SK-N-SH (cell line): ENCODE measurements around the gene NBEA. TPM values are rescaled to one million over a fixed set of nuclear protein-coding genes. Genes with fewer than 3 reads are reported as not detected.

Experiments used
- CTCF ChIA-PET: fragments of 300-600, 350-600 bp; formaldehyde crosslinking; extraction: SDS; loops from one replicate; lab custom pipeline; 2021; lab: Yijun Ruan, JAX
- POLR2A ChIA-PET: fragments of 350-600 bp; sonication (Branson Sonifier 250); formaldehyde crosslinking; extraction: SDS; loops from one replicate; lab custom pipeline; 2020; ENCODE audit warnings: antibody characterized with exemption, inconsistent platforms; lab: Yijun Ruan, JAX
- DNase-seq: peaks from one replicate; pipeline ENCODE4 v3.0.0; 2012
- H2AFZ ChIP-seq: fragments of 200-600 bp; sonication (generic); 2 replicates; pipeline ENCODE4 v1.8.1; 2016; ENCODE audit warnings: antibody characterized with exemption, mild to moderate bottlenecking, low read depth
- H3F3A ChIP-seq: fragments of 200-600 bp; sonication (generic); replicated peaks from 2 replicates; pipeline ENCODE3; 2016; ENCODE audit warnings: antibody characterized with exemption, mild to moderate bottlenecking; ENCODE audit not compliant: insufficient read depth
- H3K27ac ChIP-seq, 2 experiments: fragments of 200-500 bp in 1 of 2; fragments of 200-600 bp in 1 of 2; sonication (Bioruptor generic) in 1 of 2; sonication (generic), shearing (Covaris generic) in 1 of 2; 2 replicates each; pipeline versions ENCODE4 v1.5.1 to v1.6.1; 2014 to 2016; ENCODE audit warnings: low read depth in 2 of 2, inconsistent platforms in 1 of 2, low read length in 1 of 2, mild to moderate bottlenecking in 1 of 2, mixed read lengths in 1 of 2
- H3K27me3 ChIP-seq: fragments of 200-600 bp; sonication (generic), shearing (Covaris generic); 2 replicates; pipeline ENCODE4 v1.6.1; 2016; ENCODE audit warnings: mixed run types; ENCODE audit not compliant: insufficient read depth
- H3K36me3 ChIP-seq, 2 experiments: fragments of 200-500 bp in 1 of 2; fragments of 200-600 bp in 1 of 2; sonication (Bioruptor generic) in 1 of 2; sonication (generic) in 1 of 2; replicated peaks in 1 of 2; 2 replicates each; pipeline versions ENCODE3 to v1.5.1; 2014 to 2016; ENCODE audit warnings: low read length in 1 of 2, mild to moderate bottlenecking in 1 of 2; ENCODE audit not compliant: insufficient read depth in 2 of 2, control insufficient read depth in 1 of 2
- H3K4me1 ChIP-seq, 2 experiments: fragments of 200-500 bp in 1 of 2; fragments of 200-600 bp in 1 of 2; sonication (Bioruptor generic) in 1 of 2; sonication (generic), shearing (Covaris generic) in 1 of 2; 2 replicates each; pipeline versions ENCODE4 v1.5.1 to v1.6.1; 2014 to 2016; ENCODE audit warnings: low read depth in 1 of 2, low read length in 1 of 2, mixed run types in 1 of 2; ENCODE audit not compliant: insufficient read depth in 2 of 2, control insufficient read depth in 1 of 2
- H3K4me2 ChIP-seq: fragments of 200-600 bp; sonication (generic), shearing (Covaris generic); 2 replicates; pipeline ENCODE4 v1.6.1; 2017; ENCODE audit warnings: mixed run types
- H3K4me3 ChIP-seq, 2 experiments: fragments of 200-500 bp in 1 of 2; fragments of 200-600 bp in 1 of 2; sonication (Bioruptor generic) in 1 of 2; sonication (generic), shearing (Covaris generic) in 1 of 2; 2 replicates each; pipeline versions ENCODE4 v1.5.1 to v1.8.1; 2014 to 2016; ENCODE audit warnings: low read depth in 2 of 2, inconsistent platforms in 1 of 2, low read length in 1 of 2, mild to moderate bottlenecking in 1 of 2, mixed read lengths in 1 of 2, moderate library complexity in 1 of 2
- H3K79me2 ChIP-seq: fragments of 200-600 bp; sonication (generic); 2 replicates; pipeline ENCODE4 v1.8.1; 2017; ENCODE audit warnings: mild to moderate bottlenecking; ENCODE audit not compliant: insufficient read depth
- H3K9ac ChIP-seq: fragments of 200-600 bp; sonication (generic); 2 replicates; pipeline ENCODE4 v1.6.1; 2017; ENCODE audit warnings: mixed run types
- H3K9me2 ChIP-seq: fragments of 200-600 bp; sonication (generic); 2 replicates; pipeline ENCODE4 v1.6.1; 2017; ENCODE audit warnings: mixed run types
- H3K9me3 ChIP-seq: fragments of 200-600 bp; sonication (generic); 2 replicates; pipeline ENCODE4 v1.6.1; 2017; ENCODE audit warnings: mixed run types, mild to moderate bottlenecking, moderate library complexity
- H4K20me1 ChIP-seq: fragments of 200-600 bp; sonication (generic); 2 replicates; pipeline ENCODE4 v1.6.1; 2017; ENCODE audit warnings: mild to moderate bottlenecking, mixed run types; ENCODE audit not compliant: insufficient read depth
- CHD2 ChIP-seq: fragments of 150-350 bp; IDR thresholded peaks from 2 replicates; pipeline ENCODE4 v1.6.1; 2018; ENCODE audit warnings: low read length; ENCODE audit not compliant: partially characterized antibody
- EP300 ChIP-seq, 2 experiments: IDR thresholded peaks; 2 replicates each; pipeline versions ENCODE4 v1.4.0 to v1.6.1; 2012; ENCODE audit warnings: borderline replicate concordance in 1 of 2, low read depth in 1 of 2, low read length in 1 of 2
- GABPA ChIP-seq: IDR thresholded peaks from 2 replicates; pipeline ENCODE4 v1.4.0; 2012; ENCODE audit warnings: low read depth, mild to moderate bottlenecking
- IRF3 ChIP-seq: fragments of 150-350 bp; IDR thresholded peaks from 2 replicates; pipeline ENCODE4 v1.6.1; 2016; ENCODE audit warnings: mild to moderate bottlenecking, low read depth, low read length
- MXI1 ChIP-seq: IDR thresholded peaks from 2 replicates; pipeline ENCODE4 v1.6.1; 2012; ENCODE audit warnings: mild to moderate bottlenecking, low read depth, low read length, improper control_type of control experiment
- PBX3 ChIP-seq: IDR thresholded peaks from 2 replicates; pipeline ENCODE4; 2012
- RXRA ChIP-seq: IDR thresholded peaks from 2 replicates; pipeline ENCODE4 v1.4.0; 2012; ENCODE audit warnings: low read depth, mild to moderate bottlenecking, borderline replicate concordance
- TAF1 ChIP-seq: IDR thresholded peaks from 2 replicates; pipeline ENCODE4 v1.6.1; 2012; ENCODE audit warnings: low read depth, mild to moderate bottlenecking, low read length, moderate library complexity, borderline replicate concordance
- TCF12 ChIP-seq: IDR thresholded peaks from 2 replicates; pipeline ENCODE4 v1.4.0; 2012
- WGBS: methylation state at CpG from one replicate; pipeline ENCODE4 v1.1.6; 2017; ENCODE audit warnings: low lambda C conversion rate; 5-methylcytosine and 5-hydroxymethylcytosine counted together
- polyA plus RNA-seq, 3 experiments: library from polyadenylated mRNA; depleted of rRNA; stranded (reverse); fragments of >200 nt; gene quantifications; 2 replicates each; pipeline ENCODE4 v1.2.3, GENCODE V29; 2012
- TF ChIP-seq, protein P1 (sequence below): IDR thresholded peaks from 2 replicates; pipeline ENCODE4 v1.4.0; 2012; ENCODE audit warnings: low read depth, borderline replicate concordance
- TF ChIP-seq, protein P2 (sequence below): IDR thresholded peaks from 2 replicates; pipeline ENCODE4 v1.4.0; 2012; ENCODE audit warnings: low read depth, borderline replicate concordance

The NBEA gene
- polyA plus RNA-seq, 1 of the 3 experiments (the other 2 are of a cell fraction): 12.3 TPM

GRCh38 chr13:35365883-35366282 lies 423.8 kb downstream of the NBEA start:
- Histone ChIP-seq H3F3A (no peaks in the 10 kb centered on the region), H2AFZ (no peak overlapping the region), H3K9ac (no peak overlapping the region), H3K9me3 (peaks cover 10% of the 10 kb centered on the region), H3K9me2 (no peaks in the 10 kb centered on the region), H3K4me3 (no peak overlapping the region), H3K79me2 (no peaks in the 10 kb centered on the region), H3K4me1 (no peaks in the 10 kb centered on the region), H4K20me1 (no peaks in the 10 kb centered on the region), H3K36me3 (no peaks in the 10 kb centered on the region), H3K4me2 (no peak overlapping the region), H3K27me3 (no peaks in the 10 kb centered on the region), H3K27ac (no peak overlapping the region)
- no peak for DNase-seq
- ChIA-PET CTCF (no interaction called here), POLR2A (no interaction called here)
- WGBS: 87% methylated on average over 1 of the region's 1 CpG
- TF ChIP-seq PBX3 (no peak), CHD2 (no peak), GABPA (no peak), TAF1 (no peak), RXRA (no peak), IRF3 (no peak), MXI1 (no peak), EP300 (IDR thresholded peaks at IDR 0.05; ENCODE audit: borderline replicate concordance in 1 of 2, low read depth in 1 of 2, low read length in 1 of 2) (no peak), TCF12 (no peak)
- TF ChIP-seq, protein P1, sequence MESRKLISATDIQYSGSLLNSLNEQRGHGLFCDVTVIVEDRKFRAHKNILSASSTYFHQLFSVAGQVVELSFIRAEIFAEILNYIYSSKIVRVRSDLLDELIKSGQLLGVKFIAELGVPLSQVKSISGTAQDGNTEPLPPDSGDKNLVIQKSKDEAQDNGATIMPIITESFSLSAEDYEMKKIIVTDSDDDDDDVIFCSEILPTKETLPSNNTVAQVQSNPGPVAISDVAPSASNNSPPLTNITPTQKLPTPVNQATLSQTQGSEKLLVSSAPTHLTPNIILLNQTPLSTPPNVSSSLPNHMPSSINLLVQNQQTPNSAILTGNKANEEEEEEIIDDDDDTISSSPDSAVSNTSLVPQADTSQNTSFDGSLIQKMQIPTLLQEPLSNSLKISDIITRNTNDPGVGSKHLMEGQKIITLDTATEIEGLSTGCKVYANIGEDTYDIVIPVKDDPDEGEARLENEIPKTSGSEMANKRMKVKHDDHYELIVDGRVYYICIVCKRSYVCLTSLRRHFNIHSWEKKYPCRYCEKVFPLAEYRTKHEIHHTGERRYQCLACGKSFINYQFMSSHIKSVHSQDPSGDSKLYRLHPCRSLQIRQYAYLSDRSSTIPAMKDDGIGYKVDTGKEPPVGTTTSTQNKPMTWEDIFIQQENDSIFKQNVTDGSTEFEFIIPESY: no peak

GRCh38 chr13:35367586-35367985 lies 425.5 kb downstream of the NBEA start:
- CTCF ChIA-PET: no interaction called here
- Histone ChIP-seq H3K27me3 (no peaks in the 10 kb centered on the region), H2AFZ (no peak overlapping the region), H3K36me3 (no peaks in the 10 kb centered on the region)
- TF ChIP-seq, protein P2, sequence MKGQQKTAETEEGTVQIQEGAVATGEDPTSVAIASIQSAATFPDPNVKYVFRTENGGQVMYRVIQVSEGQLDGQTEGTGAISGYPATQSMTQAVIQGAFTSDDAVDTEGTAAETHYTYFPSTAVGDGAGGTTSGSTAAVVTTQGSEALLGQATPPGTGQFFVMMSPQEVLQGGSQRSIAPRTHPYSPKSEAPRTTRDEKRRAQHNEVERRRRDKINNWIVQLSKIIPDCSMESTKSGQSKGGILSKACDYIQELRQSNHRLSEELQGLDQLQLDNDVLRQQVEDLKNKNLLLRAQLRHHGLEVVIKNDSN: no peak
- TF ChIP-seq, all 33 proteins: peak for 0
- peaks cover 11% of the 10 kb centered on the region for H3K9me3 ChIP-seq
- no peak overlapping the region for H3K4me3 ChIP-seq
- H3K27ac ChIP-seq: no peak overlapping the region
- POLR2A ChIA-PET: no interaction called here
- 91% methylated on average over 2 of the region's 2 CpGs for WGBS
- H4K20me1 ChIP-seq: no peaks in the 10 kb centered on the region
- H3K9ac ChIP-seq: no peak overlapping the region
- H3K4me1 ChIP-seq: no peaks in the 10 kb centered on the region
- no peaks in the 10 kb centered on the region for H3F3A ChIP-seq
- DNase-seq: no peak
- no peaks in the 10 kb centered on the region for H3K9me2 ChIP-seq
- H3K79me2 ChIP-seq: no peaks in the 10 kb centered on the region
- no peak overlapping the region for H3K4me2 ChIP-seq
